BJ (cell line): Measurements from ENCODE around the gene HEXA. TPM values are rescaled to one million over a fixed set of nuclear protein-coding genes. Genes with fewer than 3 reads are reported as not detected.
"Not testable (repeated sequence)": the region's sequence is repeated elsewhere in the genome, so short reads cannot be mapped to it uniquely, and the experiment has no call there.

Experiments
- CTCF ChIA-PET: fragments of 350-600 bp; formaldehyde crosslinking; extraction: SDS; loops from one replicate; lab custom pipeline; 2021; ENCODE audit warnings: antibody characterized with exemption, inconsistent platforms; lab: Yijun Ruan, JAX
- POLR2A ChIA-PET: fragments of 300-600 bp; sonication (Branson Sonifier 250); formaldehyde crosslinking; extraction: SDS; loops from one replicate; lab custom pipeline; 2021; ENCODE audit warnings: antibody characterized with exemption; lab: Charles Lee
- DNase-seq: peaks from one replicate; pipeline ENCODE4 v3.0.0-alpha.2; 2011; ENCODE audit warnings: low read depth
- H3K27me3 ChIP-seq: 2 replicates; pipeline ENCODE4 v1.6.0; 2011; ENCODE audit warnings: low read length; ENCODE audit not compliant: control insufficient read depth, insufficient read depth
- H3K36me3 ChIP-seq: 2 replicates; pipeline ENCODE4 v1.5.1; 2011; ENCODE audit warnings: low read length; ENCODE audit not compliant: control insufficient read depth, insufficient read depth
- H3K4me3 ChIP-seq: 2 replicates; pipeline ENCODE4 v1.5.1; 2011; ENCODE audit warnings: low read depth, mild to moderate bottlenecking, control low read depth, low read length
- CTCF ChIP-seq: IDR thresholded peaks from 2 replicates; pipeline ENCODE4 v1.5.1; 2011; ENCODE audit warnings: low read depth, mild to moderate bottlenecking, control low read depth, inconsistent platforms, low read length, moderate library complexity; ENCODE audit not compliant: insufficient read depth
- polyA plus RNA-seq: library from polyadenylated mRNA; depleted of rRNA; stranded (reverse); fragments of >200 nt; gene quantifications from 2 replicates; pipeline ENCODE4 v1.2.3, GENCODE V29; 2011

The HEXA gene
- polyA plus RNA-seq, 1 experiment, result 272 TPM

- Histone ChIP-seq H3K4me3 (no peak overlapping the region), H3K27me3 (no peaks in the 10 kb centered on the region), H3K36me3 (no peaks in the 10 kb centered on the region)
- POLR2A ChIA-PET, result no interaction called here
- no peak for DNase-seq
- no peak for TF ChIP-seq CTCF
- CTCF ChIA-PET, result no interaction called here
Observed at GRCh38 chr15:72415304-72415703, 39.5 kb upstream of the HEXA start.

GRCh38 chr15:72413337-72413736 is 37.5 kb upstream of the HEXA start:
- CTCF ChIA-PET, result interaction anchor here (1.2 kb wide), 1 partner anchor 9 kb away, joined by 5 read pairs; no protein-coding TSS in a partner anchor
- H3K36me3 ChIP-seq, H3K27me3 ChIP-seq, POLR2A ChIA-PET, DNase-seq, H3K4me3 ChIP-seq: not testable (repeated sequence)

- POLR2A ChIA-PET, result no interaction called here
- H3K36me3 ChIP-seq, result no peaks in the 10 kb centered on the region
- CTCF ChIA-PET, result no interaction called here
- peaks cover 3% of the 10 kb centered on the region; the same call in 1 of the 2 replicates for H3K27me3 ChIP-seq
- no peak for TF ChIP-seq CTCF
- DNase-seq, result no peak
- H3K4me3 ChIP-seq, result no peak overlapping the region
Observed at GRCh38 chr15:72411544-72411943, 35.7 kb upstream of the HEXA start.

- H3K36me3 ChIP-seq, result no peaks in the 10 kb centered on the region
- no peak overlapping the region for H3K4me3 ChIP-seq
- peaks cover 3% of the 10 kb centered on the region; the same call in 1 of the 2 replicates for H3K27me3 ChIP-seq
- no peak for DNase-seq
- ChIA-PET POLR2A (no interaction called here), CTCF (no interaction called here)
- TF ChIP-seq CTCF, result no peak
Observed at GRCh38 chr15:72411111-72411510, 35.3 kb upstream of the HEXA start.

GRCh38 chr15:72406936-72407335 is 31.1 kb upstream of the HEXA start:
- Histone ChIP-seq H3K36me3 (no peaks in the 10 kb centered on the region), H3K27me3 (peaks cover 5% of the 10 kb centered on the region; the same call in 1 of the 2 replicates), H3K4me3 (no peak overlapping the region)
- CTCF ChIA-PET, result no interaction called here
- POLR2A ChIA-PET, result no interaction called here
- TF ChIP-seq CTCF, result no peak
- no peak for DNase-seq

GRCh38 chr15:72404841-72405240 is 29.0 kb upstream of the HEXA start:
- no peaks in the 10 kb centered on the region for H3K36me3 ChIP-seq
- CTCF ChIA-PET, result interaction anchor here (0.5 to 1.5 kb wide), 2 partner anchors 9 to 38 kb away, joined by 3 to 5 read pairs; no protein-coding TSS in a partner anchor
- no peak for TF ChIP-seq CTCF
- peaks cover 6% of the 10 kb centered on the region; the same call in 1 of the 2 replicates for H3K27me3 ChIP-seq
- POLR2A ChIA-PET, result no interaction called here
- no peak overlapping the region for H3K4me3 ChIP-seq
- no peak for DNase-seq
